WTC11 (cell line): ENCODE data around the gene ERICH6. TPM values are rescaled to one million over a fixed set of nuclear protein-coding genes. Genes with fewer than 3 reads are reported as not detected.
A peak's percentile ranks its signal among the peaks of the same experiment; 100 is the strongest.

ENCODE experiments used
- ATAC-seq: fragments of 200-7000 bp; cut with Tn5 transposase; 2 replicates; pipeline ENCODE4 v1.10.0; 2021; ENCODE audit warnings: mild to moderate bottlenecking, moderate library complexity
- CTCF ChIA-PET: fragments of 300-600 bp; sonication (Branson Sonifier 250); formaldehyde crosslinking; loops from one replicate; lab custom pipeline; 2021; ENCODE audit warnings: antibody characterized with exemption; lab: Charles Lee
- POLR2A ChIA-PET: fragments of 350-600 bp; sonication (Branson Sonifier 250); formaldehyde crosslinking; loops from one replicate; lab custom pipeline; 2021; ENCODE audit warnings: antibody characterized with exemption; lab: Charles Lee
- DNase-seq: peaks from one replicate; pipeline ENCODE4 v3.0.0; 2021; ENCODE audit warnings: low spot score
- H3K27ac Mint-ChIP-seq: 2 replicates; pipeline ENCODE4 v1.8.0; 2021; ENCODE audit warnings: mixed read lengths
- H3K27me3 Mint-ChIP-seq: 2 replicates; pipeline ENCODE4 v1.8.0; 2021; ENCODE audit warnings: low read depth, mild to moderate bottlenecking, moderate library complexity, mixed read lengths
- H3K36me3 Mint-ChIP-seq: 2 replicates; pipeline ENCODE4 v1.8.0; 2021; ENCODE audit warnings: mixed read lengths
- H3K4me1 Mint-ChIP-seq: 2 replicates; pipeline ENCODE4 v1.8.0; 2022; ENCODE audit warnings: mixed read lengths
- H3K4me3 Mint-ChIP-seq: 2 replicates; pipeline ENCODE4 v1.8.0; 2021; ENCODE audit warnings: mild to moderate bottlenecking, moderate library complexity, mixed read lengths
- H3K9me3 Mint-ChIP-seq: 2 replicates; pipeline ENCODE4 v1.8.0; 2021; ENCODE audit warnings: mixed read lengths
- CTCF ChIP-seq: fragments of 200-600 bp; IDR thresholded peaks from 2 replicates; pipeline ENCODE4 v1.8.0; 2022; ENCODE audit warnings: antibody characterized with exemption
- FOXP4 ChIP-seq: sonication (generic); formaldehyde crosslinking; IDR thresholded peaks from 2 replicates; pipeline ENCODE4 v1.8.0; 2022; ENCODE audit warnings: mild to moderate bottlenecking, missing genetic modification reagents
- GABPB1 ChIP-seq: sonication (generic); formaldehyde crosslinking; IDR thresholded peaks from 2 replicates; pipeline ENCODE4 v1.8.1; 2023; ENCODE audit warnings: mild to moderate bottlenecking, missing genetic modification reagents
- KAT7 ChIP-seq: sonication (generic); formaldehyde crosslinking; IDR thresholded peaks from 2 replicates; pipeline ENCODE4 v1.8.1; 2023; ENCODE audit warnings: missing genetic modification reagents, mild to moderate bottlenecking, borderline replicate concordance
- MAX ChIP-seq: sonication (generic); formaldehyde crosslinking; IDR thresholded peaks from 2 replicates; pipeline ENCODE4 v1.8.0; 2022; ENCODE audit warnings: mild to moderate bottlenecking, missing genetic modification reagents
- NFATC4 ChIP-seq: fragments of 250-450 bp; sonication (Bioruptor Pico); IDR thresholded peaks from 2 replicates; pipeline ENCODE4 v1.9.0; 2021; ENCODE audit warnings: mild to moderate bottlenecking
- SP1 ChIP-seq: sonication (generic); formaldehyde crosslinking; conservative IDR thresholded peaks from 2 replicates; pipeline ENCODE4 v1.8.1; 2022; ENCODE audit warnings: missing genetic modification reagents
- USF2 ChIP-seq: sonication (generic); formaldehyde crosslinking; IDR thresholded peaks from 2 replicates; pipeline ENCODE4 v1.8.1; 2023; ENCODE audit warnings: mild to moderate bottlenecking, missing genetic modification reagents, moderate library complexity
- ZBTB21 ChIP-seq: sonication (generic); formaldehyde crosslinking; IDR thresholded peaks from 2 replicates; pipeline ENCODE4 v1.8.1; 2023; ENCODE audit warnings: mild to moderate bottlenecking, missing genetic modification reagents, borderline replicate concordance
- ZNF396 ChIP-seq: fragments of 250-450 bp; sonication (Bioruptor Pico); IDR thresholded peaks from 2 replicates; pipeline ENCODE4 v1.8.0; 2021; ENCODE audit warnings: mild to moderate bottlenecking, moderate library complexity, borderline replicate concordance
- ZNF423 ChIP-seq: fragments of 250-450 bp; sonication (Bioruptor Pico); IDR thresholded peaks from 2 replicates; pipeline ENCODE4 v2.1.2; 2022; ENCODE audit warnings: mild to moderate bottlenecking, moderate library complexity
- ZSCAN18 ChIP-seq: fragments of 250-450 bp; sonication (Bioruptor Pico); IDR thresholded peaks from 2 replicates; pipeline ENCODE4 v2.1.2; 2022; ENCODE audit warnings: mild to moderate bottlenecking, moderate library complexity
- total RNA-seq: library from RNA; stranded (reverse); gene quantifications from 3 replicates; pipeline ENCODE4 v1.2.3, GENCODE V29; 2021

The ERICH6 gene
- total RNA-seq, 1 experiment from 2014 or later: 0.26 TPM

- TF ChIP-seq CTCF: no peak
- no peak for TF ChIP-seq SP1 (CRISPR knock-in tag)
- TF ChIP-seq MAX: no peak
- TF ChIP-seq ZBTB21 (CRISPR knock-in tag): no peak
- TF ChIP-seq ZNF396 (CRISPR knock-in tag): no peak
- no peak for TF ChIP-seq NFATC4 (CRISPR knock-in tag)
- TF ChIP-seq KAT7 (CRISPR knock-in tag): no peak
Measured at GRCh38 chr3:150737874-150738679, 34.4 kb upstream of the ERICH6 start (continued).

GRCh38 chr3:150736903-150737832 is 33.4 kb upstream of the ERICH6 start:
- POLR2A ChIA-PET: no interaction called here
- CTCF ChIA-PET: interaction anchor here (1.0 to 1.8 kb wide), 3 partner anchors 26 to 51 kb away, joined by 5 to 10 read pairs (median 6); partner anchors contain the start of gene SIAH2

GRCh38 chr3:150736316-150736719 is 32.6 kb upstream of the ERICH6 start:
- no peak overlapping the region for H3K4me3 Mint-ChIP-seq
- TF ChIP-seq ZNF423 (CRISPR knock-in tag) (peak; percentile 26; the same call in 1 of the 2 replicates), ZSCAN18 (CRISPR knock-in tag) (no peak)
- TF ChIP-seq, all 79 proteins: peak for 1
- POLR2A ChIA-PET: interaction anchor here (0.5 to 0.6 kb wide), 2 partner anchors 22 to 32 kb away, joined by 4 read pairs; partner anchors contain the start of gene ERICH6
- Mint-ChIP-seq H3K4me1 (peaks cover 25% of the 10 kb centered on the region), H3K27me3 (no peaks in the 10 kb centered on the region), H3K36me3 (no peaks in the 10 kb centered on the region), H3K27ac (peak overlapping the region; percentile 28; the same call in 1 of the 2 replicates), H3K9me3 (no peaks in the 10 kb centered on the region)
- CTCF ChIA-PET: interaction anchor here (0.6 to 1.8 kb wide), 4 partner anchors 26 to 508 kb away, joined by 3 to 10 read pairs (median 4); partner anchors contain the start of gene SIAH2
- DNase-seq (peak; percentile 18), ATAC-seq (peak; percentile 76)

More at GRCh38 chr3:150736903-150737832, 33.4 kb upstream of the ERICH6 start:
- ATAC-seq: no peak
- no peak for DNase-seq
- Mint-ChIP-seq H3K27ac (no peak overlapping the region), H3K4me3 (no peak overlapping the region), H3K4me1 (peaks cover 25% of the 10 kb centered on the region), H3K27me3 (no peaks in the 10 kb centered on the region), H3K36me3 (peaks cover under 1% of the 10 kb centered on the region; the same call in 1 of the 2 replicates), H3K9me3 (no peaks in the 10 kb centered on the region)
- TF ChIP-seq FOXP4 (CRISPR knock-in tag) (no peak), GABPB1 (CRISPR knock-in tag) (peak; percentile 73)

GRCh38 chr3:150734795-150735119 is 31.0 kb upstream of the ERICH6 start:
- H3K4me1 Mint-ChIP-seq: peaks cover 25% of the 10 kb centered on the region
- POLR2A ChIA-PET: no interaction called here
- CTCF ChIA-PET: interaction anchor here (1.0 kb wide), 1 partner anchor 45 kb away, joined by 5 read pairs; no protein-coding TSS in a partner anchor

More at GRCh38 chr3:150734795-150735119, 31.0 kb upstream of the ERICH6 start:
- H3K4me3 Mint-ChIP-seq: no peak overlapping the region
- TF ChIP-seq USF2 (CRISPR knock-in tag): no peak
- TF ChIP-seq, all 79 proteins: peak for 0
- Mint-ChIP-seq H3K27ac (no peak overlapping the region), H3K9me3 (no peaks in the 10 kb centered on the region), H3K27me3 (no peaks in the 10 kb centered on the region), H3K36me3 (no peaks in the 10 kb centered on the region)
- ATAC-seq (no peak), DNase-seq (no peak)
